Thyroid gland (tissue), 4 donors: ENCODE measurements around the gene NR1I2. TPM values are rescaled to one million over a fixed set of nuclear protein-coding genes. Genes with fewer than 3 reads are reported as not detected.

Experiments
- DNase-seq, 2 donors: peaks; one replicate each; pipeline ENCODE4 v3.0.0-alpha.2; 2019
- H3K27ac ChIP-seq, 3 donors: fragments of 200-600 bp; sonication (generic); 1 replicate in 2 of 3; 2 replicates in 1 of 3; pipeline ENCODE4 v1.5.1; 2016 to 2019; ENCODE audit warnings: mild to moderate bottlenecking in 1 of 3, moderate library complexity in 1 of 3
- H3K27me3 ChIP-seq: fragments of 200-600 bp; sonication (generic); one replicate; pipeline ENCODE4 v1.5.1; 2019
- H3K36me3 ChIP-seq, 2 donors: fragments of 200-600 bp; sonication (generic); one replicate each; pipeline ENCODE4 v1.5.1; 2016 to 2019
- H3K4me1 ChIP-seq, 2 donors: fragments of 200-600 bp; sonication (generic); one replicate each; pipeline ENCODE4 v1.5.1; 2017 to 2019
- H3K4me3 ChIP-seq, 3 donors: fragments of 200-600 bp; sonication (generic); replicated peaks in 1 of 3; 1 replicate in 2 of 3; 2 replicates in 1 of 3; pipeline ENCODE4 v1.5.1; 2016; ENCODE audit warnings: mild to moderate bottlenecking in 1 of 3
- H3K9me3 ChIP-seq: fragments of 200-600 bp; sonication (generic); one replicate; pipeline ENCODE4 v1.5.1; 2017
- CTCF ChIP-seq, 6 experiments: fragments of 200-600 bp in 3 of 6; fragments of 450-650 bp in 3 of 6; sonication (generic) in 3 of 6; IDR thresholded peaks; one replicate each; pipeline ENCODE4 v1.5.1; 2016 to 2019; ENCODE audit warnings: antibody characterized with exemption in 6 of 6, mild to moderate bottlenecking in 2 of 6, inconsistent platforms in 1 of 6, moderate library complexity in 1 of 6
- POLR2A ChIP-seq, 2 donors: fragments of 450-650 bp; IDR thresholded peaks; one replicate each; pipeline ENCODE4 v1.6.1; 2017; ENCODE audit warnings: antibody characterized with exemption in 2 of 2, mild to moderate bottlenecking in 2 of 2, moderate library complexity in 1 of 2
- WGBS, 2 donors: methylation state at CpG; one replicate each; pipeline ENCODE4 v1.1.5; 2017; 5-methylcytosine and 5-hydroxymethylcytosine counted together
- intact Hi-C: fragments of 100-400 bp; cut with DNase I; formaldehyde crosslinking; loops from one replicate; pipeline ENCODE4 v1.15.1; 2023
- total RNA-seq, 4 donors: library from RNA; depleted of rRNA; stranded (reverse); fragments of >200 nt; gene quantifications; one replicate each; pipeline ENCODE4 v1.2.3, GENCODE V29; 2016

NR1I2 gene
- total RNA-seq, 4 donors from 2014 or later, result 0.54 to 0.67 TPM; not detected in 2

- peaks cover 3 to 5% of the 10 kb centered on the region in 2 donors for H3K4me1 ChIP-seq
- 68 to 95% methylated on average over 2 to 5 of the region's 8 CpGs for WGBS, 2 donors
- H3K36me3 ChIP-seq, result no peaks in the 10 kb centered on the region
- no peaks in the 10 kb centered on the region for H3K9me3 ChIP-seq
- H3K27ac ChIP-seq, result no peak overlapping the region
- H3K27me3 ChIP-seq, result no peaks in the 10 kb centered on the region
- intact Hi-C loops, result no loop called here
- DNase-seq, result no peak
- TF ChIP-seq CTCF (IDR thresholded peaks at IDR 0.05), result no peak
- TF ChIP-seq POLR2A (IDR thresholded peaks at IDR 0.05), result no peak
- no peak overlapping the region for H3K4me3 ChIP-seq
Measured at GRCh38 chr3:119812491-119813058, 30.7 kb downstream of the NR1I2 start.

GRCh38 chr3:119815716-119816115, 33.8 kb downstream of the NR1I2 start:
- Histone ChIP-seq H3K27me3 (no peaks in the 10 kb centered on the region), H3K36me3 (no peaks in the 10 kb centered on the region), H3K4me1 (no peaks in the 10 kb centered on the region), H3K4me3 (no peak overlapping the region), H3K9me3 (no peaks in the 10 kb centered on the region), H3K27ac (no peak overlapping the region)
- TF ChIP-seq CTCF (IDR thresholded peaks at IDR 0.05) (no peak), POLR2A (IDR thresholded peaks at IDR 0.05) (no peak)
- WGBS, 2 donors, result 88 to 94% methylated on average over 6 to 8 of the region's 8 CpGs
- intact Hi-C loops, result no loop called here
- DNase-seq, result no peak

GRCh38 chr3:119817071-119817470, 35.2 kb downstream of the NR1I2 start:
- no peaks in the 10 kb centered on the region for H3K27me3 ChIP-seq
- DNase-seq, result no peak
- no peaks in the 10 kb centered on the region for H3K9me3 ChIP-seq
- H3K36me3 ChIP-seq, result no peaks in the 10 kb centered on the region
- H3K4me1 ChIP-seq, result no peaks in the 10 kb centered on the region
- no peak for TF ChIP-seq POLR2A (IDR thresholded peaks at IDR 0.05)
- no peak for TF ChIP-seq CTCF (IDR thresholded peaks at IDR 0.05)
- no peak overlapping the region for H3K4me3 ChIP-seq
- WGBS, 2 donors, result 94% methylated on average over 11 to 12 of the region's 12 CpGs
- intact Hi-C loops, result no loop called here
- H3K27ac ChIP-seq, result no peak overlapping the region

GRCh38 chr3:119817583-119818363, 35.9 kb downstream of the NR1I2 start:
- no peaks in the 10 kb centered on the region for H3K4me1 ChIP-seq
- no peaks in the 10 kb centered on the region for H3K27me3 ChIP-seq
- no peaks in the 10 kb centered on the region for H3K36me3 ChIP-seq
- intact Hi-C loops, result no loop called here
- H3K4me3 ChIP-seq, result no peak overlapping the region
- no peaks in the 10 kb centered on the region for H3K9me3 ChIP-seq
- WGBS, 2 donors, result 74 to 76% methylated on average over 13 of the region's 13 CpGs
- no peak for TF ChIP-seq CTCF (IDR thresholded peaks at IDR 0.05)
- no peak for TF ChIP-seq POLR2A (IDR thresholded peaks at IDR 0.05)
- H3K27ac ChIP-seq, result no peak overlapping the region
- no peak for DNase-seq

GRCh38 chr3:119818937-119819336, 37.0 kb downstream of the NR1I2 start:
- intact Hi-C loops, result no loop called here
- Histone ChIP-seq H3K4me3 (no peak overlapping the region), H3K36me3 (no peaks in the 10 kb centered on the region), H3K27ac (no peak overlapping the region), H3K27me3 (no peaks in the 10 kb centered on the region), H3K9me3 (no peaks in the 10 kb centered on the region), H3K4me1 (no peaks in the 10 kb centered on the region)
- WGBS, 2 donors, result 76 to 83% methylated on average over 2 of the region's 2 CpGs
- DNase-seq, result no peak
- TF ChIP-seq CTCF (IDR thresholded peaks at IDR 0.05), result no peak
- TF ChIP-seq POLR2A (IDR thresholded peaks at IDR 0.05), result no peak
